AG04450 (cell line): Measurements from ENCODE around the gene FNBP1. TPM values are rescaled to one million over a fixed set of nuclear protein-coding genes. Genes with fewer than 3 reads are reported as not detected.

Experiments
- CTCF ChIA-PET: fragments of 300-600, 350-600 bp; formaldehyde crosslinking; extraction: SDS; loops from one replicate; lab custom pipeline; 2022; ENCODE audit warnings: antibody characterized with exemption, inconsistent platforms; lab: Charles Lee
- POLR2A ChIA-PET: fragments of 350-600 bp; formaldehyde crosslinking; extraction: SDS; loops from one replicate; lab custom pipeline; 2021; ENCODE audit warnings: antibody characterized with exemption, inconsistent platforms; lab: Yijun Ruan, JAX
- DNase-seq: peaks from one replicate; pipeline ENCODE4 v3.0.0-alpha.2; 2011; ENCODE audit warnings: low read depth, low spot score
- H3K27ac ChIP-seq: one replicate; pipeline ENCODE4 v1.5.1; 2012; ENCODE audit warnings: low read depth, low read length, control low read depth
- H3K27me3 ChIP-seq: one replicate; pipeline ENCODE4 v1.6.0; 2012; ENCODE audit warnings: low read length; ENCODE audit not compliant: control insufficient read depth, insufficient read depth
- H3K4me3 ChIP-seq: 2 replicates; pipeline ENCODE4 v1.5.1; 2011; ENCODE audit warnings: mild to moderate bottlenecking, low read depth, low read length, control low read depth
- H3K9me3 ChIP-seq: 2 replicates; pipeline ENCODE4 v1.5.1; 2012; ENCODE audit warnings: low read length; ENCODE audit not compliant: control insufficient read depth, insufficient read depth
- CTCF ChIP-seq: IDR thresholded peaks from 2 replicates; pipeline ENCODE4 v1.5.1; 2011; ENCODE audit warnings: low read depth, low read length, control low read depth, inconsistent platforms
- polyA minus RNA-seq: library from RNA; depleted of rRNA, polyadenylated mRNA; stranded (reverse); fragments of >200 nt; gene quantifications from 2 replicates; pipeline ENCODE4 v1.2.3, GENCODE V29; 2011; rRNA and poly(A)+ RNA removed
- polyA plus RNA-seq: library from polyadenylated mRNA; depleted of rRNA; stranded (reverse); fragments of >200 nt; gene quantifications from 2 replicates; pipeline ENCODE4 v1.2.3, GENCODE V29; 2011; rRNA removed

Gene FNBP1
- polyA plus RNA-seq = 19.1 and 22.3 TPM in 2 replicates
- 17.4 and 28.4 TPM in 2 replicates for polyA minus RNA-seq

- Histone ChIP-seq H3K27me3 (no peaks in the 10 kb centered on the region), H3K4me3 (peak within 1 kb of the TSS; percentile 86), H3K27ac (peak within 1 kb of the TSS; percentile 77), H3K9me3 (no peaks in the 10 kb centered on the region; the same call in 1 of the 2 replicates)
- POLR2A ChIA-PET = interaction anchor here (0.6 to 1.5 kb wide), 7 partner anchors 9 to 158 kb away, joined by 3 to 6 read pairs (median 4); partner anchors contain the start of gene GPR107
- CTCF ChIA-PET = interaction anchor here (0.6 to 1.0 kb wide), 3 partner anchors 49 to 106 kb away, joined by 3 to 4 read pairs (median 3); no protein-coding TSS in a partner anchor
- peak; percentile 30 for DNase-seq
- TF ChIP-seq CTCF = no peak; the same call in 1 of the 2 replicates
Measured at GRCh38 chr9:130042885-130043653, at the start of gene FNBP1. FNBP1 (minus strand) TSS chr9:130043189; CDS start chr9:130042975, 214 bp downstream.

DNA sequence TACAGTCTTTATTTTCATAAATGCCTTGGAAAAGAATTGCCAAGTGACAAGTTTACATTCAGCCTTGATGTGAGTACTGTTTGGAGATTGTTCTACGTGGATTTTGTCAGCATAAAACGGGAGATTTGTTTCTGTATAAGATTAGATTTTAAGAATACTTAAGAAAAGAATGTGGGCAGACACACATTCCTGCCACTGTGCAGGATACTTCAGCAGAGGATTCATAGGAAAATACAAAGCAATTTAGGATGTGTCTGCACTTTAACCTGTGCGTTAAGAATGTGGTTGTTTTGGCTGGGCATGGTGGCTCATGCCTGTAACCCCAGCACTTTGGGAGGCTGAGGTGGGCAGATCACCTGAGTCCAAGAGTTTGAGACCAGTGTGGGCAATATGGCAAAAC lies 47.9 kb upstream of the FNBP1 start:
- no peaks in the 10 kb centered on the region for H3K9me3 ChIP-seq
- H3K27me3 ChIP-seq = no peaks in the 10 kb centered on the region
- CTCF ChIA-PET = interaction anchor here (0.6 to 1.7 kb wide), 2 partner anchors 17 to 205 kb away, joined by 3 to 6 read pairs; no protein-coding TSS in a partner anchor
- POLR2A ChIA-PET = no interaction called here
- DNase-seq = no peak
- no peak overlapping the region for H3K27ac ChIP-seq
- no peak overlapping the region for H3K4me3 ChIP-seq
- peak; percentile 35 for TF ChIP-seq CTCF

DNA sequence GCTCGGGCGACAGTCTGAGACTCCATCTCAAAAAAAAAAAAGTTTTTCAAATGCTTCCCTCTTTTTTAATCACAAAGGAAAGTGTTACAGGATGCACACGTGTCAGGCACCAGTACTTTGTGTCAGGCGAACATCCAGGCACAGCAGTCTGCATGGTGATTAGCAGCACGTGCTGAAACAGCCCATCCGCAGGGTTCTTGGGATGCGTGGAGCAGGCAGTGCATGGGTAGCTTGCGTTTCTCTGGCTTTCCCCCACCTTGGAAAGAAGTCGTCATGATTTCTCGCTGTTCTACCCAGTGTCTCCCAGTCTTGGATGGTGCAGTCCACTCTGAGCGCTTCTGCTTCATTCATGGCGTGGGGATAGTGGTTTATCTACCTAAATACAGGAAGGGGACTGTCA lies 46.2 kb upstream of the FNBP1 start:
- no peak overlapping the region for H3K27ac ChIP-seq
- no peak for TF ChIP-seq CTCF
- H3K9me3 ChIP-seq = no peaks in the 10 kb centered on the region
- POLR2A ChIA-PET = no interaction called here
- CTCF ChIA-PET = interaction anchor here (0.5 kb wide), 1 partner anchor 16 kb away, joined by 4 read pairs; no protein-coding TSS in a partner anchor
- no peaks in the 10 kb centered on the region for H3K27me3 ChIP-seq
- DNase-seq = no peak
- no peak overlapping the region for H3K4me3 ChIP-seq

DNA sequence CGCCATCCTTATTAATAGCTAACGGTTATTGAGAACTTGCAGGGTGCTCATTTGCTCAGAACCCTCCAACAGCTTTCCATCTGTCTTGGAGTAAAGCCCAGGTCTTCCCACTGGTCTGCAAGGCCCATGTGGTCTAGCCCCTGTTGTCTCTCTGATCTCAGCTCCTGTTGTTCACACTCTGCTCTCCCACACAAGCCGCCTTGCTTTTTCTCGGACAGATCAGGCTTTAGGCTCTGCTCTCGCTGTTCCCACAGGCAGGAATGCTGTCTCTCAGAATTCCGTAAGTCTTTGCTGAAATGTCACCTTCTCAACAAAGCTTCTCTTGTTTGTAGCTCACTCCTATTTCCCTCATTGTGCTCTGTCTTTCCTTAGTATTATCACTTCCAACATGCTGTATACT lies 45.1 kb upstream of the FNBP1 start:
- Histone ChIP-seq H3K27ac (no peak overlapping the region), H3K4me3 (no peak overlapping the region), H3K9me3 (no peaks in the 10 kb centered on the region), H3K27me3 (no peaks in the 10 kb centered on the region)
- POLR2A ChIA-PET = no interaction called here
- CTCF ChIA-PET = interaction anchor here (0.8 kb wide), 1 partner anchor 119 kb away, joined by 5 read pairs; no protein-coding TSS in a partner anchor
- TF ChIP-seq CTCF = no peak
- no peak for DNase-seq

- H3K9me3 ChIP-seq = no peaks in the 10 kb centered on the region
- DNase-seq = no peak
- ChIA-PET POLR2A (no interaction called here), CTCF (interaction anchor here (0.6 kb wide), 1 partner anchor 9 kb away, joined by 3 read pairs; no protein-coding TSS in a partner anchor)
- no peak for TF ChIP-seq CTCF
- no peaks in the 10 kb centered on the region for H3K27me3 ChIP-seq
- H3K4me3 ChIP-seq = no peak overlapping the region
- no peak overlapping the region for H3K27ac ChIP-seq
Measured at GRCh38 chr9:130084337-130084736, 41.3 kb upstream of the FNBP1 start.
